ENCODE data around the gene SRPK2.

DNA sequence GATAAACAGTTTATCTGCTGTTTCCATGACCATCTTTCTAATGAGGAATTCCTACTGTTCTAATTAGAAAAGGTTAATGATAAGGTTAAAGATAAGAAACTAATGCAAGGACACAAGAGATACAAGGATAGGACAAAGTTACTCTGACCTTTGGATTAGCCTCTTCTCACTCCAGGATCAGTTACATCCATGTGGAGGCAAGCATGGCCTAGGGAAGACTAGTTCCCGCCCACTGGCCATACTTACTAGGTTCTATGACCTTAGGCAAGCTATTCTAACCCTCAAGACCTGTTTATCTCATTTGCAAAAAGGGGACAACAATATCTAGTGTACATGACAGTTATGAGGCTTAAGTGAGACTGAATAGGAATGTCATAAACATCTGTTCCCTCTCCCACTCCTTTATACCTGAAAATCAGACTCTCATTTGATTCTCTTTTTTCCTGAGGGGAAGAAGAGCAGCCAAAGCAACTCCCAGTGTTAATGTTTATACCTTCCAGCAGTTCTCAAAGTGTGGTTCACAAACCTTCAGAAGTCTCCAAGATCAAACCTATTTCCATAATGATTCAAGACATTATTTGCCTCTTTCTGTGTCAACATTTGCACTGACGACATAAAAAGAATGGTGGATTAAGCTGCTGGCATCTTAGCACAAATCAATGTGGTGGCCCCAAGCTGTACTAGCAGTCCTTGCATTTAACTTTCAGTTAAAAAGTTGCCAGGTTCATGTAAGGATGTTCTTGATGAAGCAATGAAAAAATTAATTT lies 72.0 kb downstream of the SRPK2 start:
- TF ChIP-seq CTCF (IDR thresholded peaks at IDR 0.05) (no peak), POLR2A (IDR thresholded peaks at IDR 0.05) (no peak)

Measured in ovary (tissue), 3 donors.